Cortex of kidney (tissue), 1 donor: ENCODE measurements around the gene CLBA1.

Experiments used
- DNase-seq: peaks from one replicate; lab custom pipeline; 2025; lab: John Stamatoyannopoulos, UW

Gene CLBA1

GRCh38 chr14:104968541-104969401 lies 16.8 kb upstream of the CLBA1 start:
- no peak for DNase-seq

DNA sequence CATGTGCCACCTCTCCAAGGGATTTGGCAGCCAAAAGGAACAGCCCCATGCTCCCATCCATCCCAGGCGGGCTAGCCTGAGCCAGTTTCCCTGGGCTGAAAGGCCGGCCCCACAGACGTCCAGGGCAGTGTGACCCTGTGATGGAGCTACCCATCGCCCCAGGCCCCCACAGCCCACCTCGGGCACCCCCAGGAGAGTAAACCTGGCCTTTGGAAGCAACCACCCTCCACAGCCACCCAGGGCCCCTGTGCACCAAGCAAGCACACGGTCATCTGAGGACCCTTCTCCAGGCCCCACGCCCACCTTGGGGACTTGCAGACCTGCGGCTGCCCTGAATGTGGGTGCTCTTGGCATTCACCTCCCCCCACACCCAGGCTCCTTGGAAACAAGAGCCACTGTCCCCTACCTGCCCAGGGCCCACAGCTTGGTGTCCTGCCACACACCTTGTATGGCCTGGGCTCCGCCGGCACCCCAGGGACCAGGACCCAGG lies 15.8 kb upstream of the CLBA1 start:
- no peak for DNase-seq

GRCh38 chr14:104970231-104971068 lies 15.1 kb upstream of the CLBA1 start:
- no peak for DNase-seq

DNA sequence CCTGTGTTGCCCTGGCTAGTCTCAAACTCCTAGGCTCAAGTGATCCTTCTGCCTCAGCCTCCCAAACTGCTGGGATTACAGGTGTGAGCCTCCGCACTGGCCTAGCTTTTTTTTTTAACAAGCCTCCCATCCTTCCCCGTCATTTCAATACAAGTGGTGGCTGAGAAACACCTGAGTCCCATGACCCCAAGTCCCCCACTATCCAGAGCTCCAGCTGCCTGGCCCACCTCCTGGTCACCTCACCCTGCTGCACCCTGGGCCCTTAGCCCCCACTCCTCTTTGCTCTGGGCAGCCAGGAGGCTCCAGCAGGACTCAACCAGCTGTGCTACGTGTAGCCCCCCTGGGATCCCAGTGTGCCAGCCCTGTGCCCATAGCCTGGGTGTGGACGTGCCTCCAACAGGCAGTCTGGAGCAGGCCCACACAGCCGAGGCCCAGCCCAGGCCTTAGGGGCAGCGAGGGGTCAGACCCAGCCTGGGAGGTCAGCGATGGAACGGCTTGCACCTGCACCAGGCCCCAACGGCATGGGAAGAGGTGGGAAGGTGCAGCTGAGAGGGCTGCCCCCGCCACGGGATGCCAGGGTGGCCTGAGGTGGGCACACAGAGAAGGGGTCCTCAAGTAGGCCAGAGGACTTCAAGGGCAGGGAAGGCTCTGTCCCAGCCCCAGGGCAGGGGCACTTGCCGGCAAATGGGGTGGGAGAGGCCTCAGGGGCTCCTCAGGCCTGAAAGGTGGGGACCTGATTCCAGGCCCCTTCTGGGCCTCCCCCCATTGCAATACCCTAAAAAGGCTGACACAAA lies 13.9 kb upstream of the CLBA1 start:
- DNase-seq, result no peak

- no peak for DNase-seq
Observed at GRCh38 chr14:104972301-104973134, 13.1 kb upstream of the CLBA1 start.

DNA sequence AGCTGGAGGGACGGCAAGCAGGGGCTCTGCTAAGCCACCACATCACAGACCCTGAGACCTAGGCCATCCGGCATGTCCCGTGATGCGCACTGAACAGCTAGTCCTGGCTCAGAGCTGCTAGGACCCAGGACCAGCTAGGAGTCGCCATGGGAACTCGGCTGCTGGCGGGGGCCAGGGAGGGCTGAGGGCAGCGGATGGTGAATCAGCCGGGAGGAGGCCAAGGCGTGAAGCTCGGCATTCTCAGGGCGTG lies 12.5 kb upstream of the CLBA1 start:
- no peak for DNase-seq

DNA sequence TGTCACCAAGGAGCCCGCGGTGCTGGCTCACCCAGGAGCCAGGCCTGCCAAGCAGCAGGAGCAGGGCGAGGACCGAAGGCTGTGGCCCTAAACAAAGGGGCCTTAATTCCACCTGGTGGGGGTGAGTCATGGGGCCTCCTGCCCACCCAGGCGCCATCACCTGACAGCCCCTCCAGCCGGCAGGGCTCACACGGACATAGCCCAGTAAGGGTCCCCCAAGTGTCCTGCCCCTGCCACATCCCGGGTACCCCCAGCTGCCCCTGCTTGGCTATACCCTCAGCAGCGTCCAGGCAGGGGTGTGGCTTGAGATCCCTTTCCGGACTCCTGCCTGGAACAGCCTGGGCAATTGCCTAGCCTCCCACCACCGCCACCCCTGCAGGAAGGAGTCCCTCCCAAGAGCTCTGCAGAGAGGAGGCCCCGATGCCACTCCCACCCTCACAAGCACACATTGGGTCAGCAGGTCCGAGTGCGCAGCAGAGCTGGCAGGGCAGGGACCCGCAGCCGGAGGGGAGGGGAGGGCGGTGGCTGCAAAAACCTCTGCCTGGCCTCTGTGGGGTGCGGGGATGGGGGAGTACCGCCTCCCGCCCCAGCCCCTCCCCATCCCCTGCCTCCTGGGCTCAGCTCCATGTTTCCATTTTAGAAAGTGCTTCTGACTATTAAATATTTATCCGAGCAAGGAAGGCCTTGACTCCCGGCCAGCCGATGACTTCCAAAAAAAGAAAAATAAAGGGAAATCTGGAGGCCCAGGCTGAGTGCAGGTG lies 12.0 kb upstream of the CLBA1 start:
- DNase-seq, result no peak

DNA sequence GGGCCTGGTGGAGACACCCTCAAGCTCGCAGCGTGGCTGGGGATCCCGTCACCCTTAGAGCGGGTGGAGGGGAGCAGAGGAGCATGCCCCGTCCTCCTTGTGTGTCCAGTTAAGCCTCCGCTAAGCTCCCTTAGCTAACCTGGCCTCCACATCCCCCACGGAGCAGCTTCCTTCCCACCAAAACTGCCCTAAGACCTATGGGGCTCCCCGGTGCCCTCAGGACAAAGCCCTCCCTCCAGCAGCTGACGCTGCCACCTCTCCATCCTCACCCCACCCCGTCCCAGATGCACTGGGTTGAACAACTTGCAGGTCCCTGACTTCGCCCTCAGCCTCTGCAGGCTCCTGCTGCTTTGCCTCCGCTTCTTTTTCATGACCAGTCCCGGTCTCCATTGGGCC lies 11.4 kb upstream of the CLBA1 start:
- no peak for DNase-seq

- no peak for DNase-seq
Observed at GRCh38 chr14:104974665-104975390, 10.8 kb upstream of the CLBA1 start.

DNA sequence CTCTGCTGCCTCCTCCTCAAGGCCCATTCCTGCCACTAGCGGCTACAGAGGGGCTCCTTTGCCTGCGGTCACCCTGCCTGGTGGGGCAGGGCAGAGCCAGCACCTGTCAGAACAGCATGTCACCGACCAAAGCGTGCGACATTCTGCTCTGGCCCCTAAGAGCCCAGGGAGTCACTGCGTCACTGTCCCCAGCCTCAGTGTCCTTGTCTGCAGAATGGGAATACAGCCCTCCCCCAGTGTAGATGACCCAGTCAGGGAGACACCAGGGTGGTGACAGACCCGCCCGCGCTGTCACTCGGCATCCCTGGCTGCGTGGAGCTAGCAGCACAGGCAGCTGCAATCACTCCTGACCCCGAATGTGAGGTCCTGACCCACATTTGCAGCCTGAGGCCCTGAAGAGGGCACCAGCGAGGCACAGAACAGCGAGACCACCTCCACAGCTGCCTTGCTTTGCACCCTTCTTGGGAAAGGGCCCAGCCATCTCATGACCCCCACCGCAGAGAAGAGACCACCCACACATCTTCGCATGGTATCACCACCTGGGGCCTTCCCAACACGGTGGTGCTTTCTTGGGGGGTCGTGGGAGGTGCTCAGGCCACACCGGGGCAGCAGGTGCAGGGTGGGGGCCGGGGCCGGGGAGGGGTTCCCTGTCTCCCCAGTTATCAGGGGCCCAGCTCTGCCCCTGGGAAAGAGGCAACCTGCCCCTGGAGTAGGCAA lies 9.9 kb upstream of the CLBA1 start:
- no peak for DNase-seq

DNA sequence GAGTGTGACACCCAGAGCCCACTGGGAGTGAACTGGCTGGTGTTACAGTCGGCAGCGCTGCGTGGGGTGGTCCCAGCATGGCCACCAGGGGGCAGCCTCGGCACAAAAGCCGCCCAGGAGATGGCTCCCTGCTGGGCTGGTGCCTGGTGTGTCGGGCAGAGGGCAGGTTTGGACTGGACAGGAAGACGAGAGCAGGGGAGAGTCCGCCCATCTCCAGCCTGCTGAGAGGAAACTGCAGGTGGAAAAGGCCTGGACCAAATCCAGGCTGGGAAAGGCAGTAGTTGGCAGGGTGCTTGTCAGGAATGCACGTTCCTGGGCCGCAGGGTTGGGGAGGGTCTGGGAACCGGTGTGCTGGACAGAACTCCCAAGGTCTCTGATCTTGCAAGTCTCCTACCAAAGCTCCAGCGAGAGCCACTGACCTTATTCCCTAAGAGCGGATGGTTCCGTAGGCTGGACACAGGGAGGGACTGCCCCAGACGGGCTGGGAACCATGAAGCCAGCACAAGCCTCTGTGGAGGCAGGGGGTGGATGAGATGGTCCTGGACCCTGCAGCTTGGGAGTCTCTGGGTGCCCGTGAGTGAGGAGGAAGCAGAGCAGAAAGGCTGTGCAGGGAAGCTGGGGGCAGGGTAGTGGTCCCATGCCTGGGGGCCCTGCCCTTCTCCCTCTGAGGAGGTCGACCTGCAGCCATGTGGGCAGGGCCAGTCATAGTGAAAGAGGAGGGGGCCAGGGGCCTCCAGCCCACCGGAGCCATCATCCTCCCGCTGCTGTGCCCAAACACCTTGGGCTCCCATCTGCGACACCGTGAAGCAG lies 9.2 kb upstream of the CLBA1 start:
- no peak for DNase-seq

- no peak for DNase-seq
Observed at GRCh38 chr14:104977008-104977680, 8.4 kb upstream of the CLBA1 start.

DNA sequence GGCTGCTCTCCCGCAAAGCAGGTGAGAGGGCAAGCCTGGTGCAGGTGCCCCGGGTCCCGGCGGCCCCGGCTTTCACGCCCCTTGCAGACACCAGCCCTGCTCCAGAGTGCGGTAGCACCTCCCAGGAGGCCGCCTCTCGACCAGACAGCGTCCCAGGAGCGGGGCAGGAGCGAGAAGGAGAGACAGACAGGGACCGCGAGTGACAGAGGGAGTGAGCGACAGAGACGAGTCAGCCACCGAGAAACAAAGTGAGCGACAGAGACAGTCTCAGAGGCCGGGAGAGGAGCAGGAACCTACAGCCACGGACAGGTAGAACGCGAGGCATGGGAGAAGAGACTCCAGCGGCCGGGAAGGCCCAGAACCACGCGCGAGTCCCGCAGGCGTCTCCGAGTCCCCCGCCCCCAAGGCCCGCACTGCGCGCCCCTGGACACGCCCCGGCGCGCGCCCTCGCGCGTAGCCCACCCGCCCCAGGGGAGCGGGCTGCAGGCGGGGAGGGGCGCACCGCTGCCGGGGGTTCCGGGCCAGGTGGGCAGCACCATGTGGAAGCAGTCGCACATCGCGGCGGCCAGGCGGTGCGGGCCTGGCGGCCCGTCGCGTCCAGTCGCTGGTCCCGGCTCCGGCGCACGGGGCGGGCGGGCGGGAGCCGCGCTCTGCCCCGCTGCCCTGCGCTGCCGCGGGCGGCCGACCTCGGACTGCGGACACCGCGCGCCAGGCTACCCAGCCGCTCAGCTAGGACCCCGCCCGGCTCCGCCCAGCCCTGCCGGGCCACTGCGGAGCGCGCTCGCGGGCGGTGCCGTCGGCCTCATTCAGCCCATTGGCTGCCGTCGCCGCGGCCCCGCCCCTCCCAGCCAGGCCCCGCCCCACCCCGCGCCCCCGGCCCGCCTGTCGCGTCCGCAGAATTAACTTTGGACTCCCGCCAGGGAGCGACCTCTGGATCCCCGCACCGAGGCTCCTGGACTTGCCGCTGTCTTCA lies 7.6 kb upstream of the CLBA1 start, which contains the start of gene AHNAK2:
AHNAK2 (minus strand) TSS at position 694 of the 973 bp plus-strand sequence; CDS start at position 557, 137 bp downstream.
- no peak for DNase-seq

- DNase-seq, result no peak
Observed at GRCh38 chr14:104978746-104979691, 6.6 kb upstream of the CLBA1 start.
